H1 (cell line): ENCODE results near the gene ABCC11.

Source experiments
- CEBPB ChIP-seq: IDR thresholded peaks from 2 replicates; pipeline ENCODE4 v1.6.1; 2012; ENCODE audit warnings: low read depth, low read length
- EZH2 ChIP-seq: fragments of 200-600 bp; sonication (generic); IDR thresholded peaks from 2 replicates; pipeline ENCODE4 v1.7.1; 2012; ENCODE audit warnings: low read depth, mild to moderate bottlenecking, moderate library complexity, low read length, inconsistent platforms; ENCODE audit not compliant: severe bottlenecking
- PHF8 ChIP-seq: fragments of 200-600 bp; sonication (generic); conservative IDR thresholded peaks from 2 replicates; pipeline ENCODE4 v1.7.1; 2012; ENCODE audit warnings: low read depth, mild to moderate bottlenecking, inconsistent platforms, low read length, moderate library complexity
- SIN3A ChIP-seq, 2 experiments: IDR thresholded peaks in 1 of 2; conservative IDR thresholded peaks in 1 of 2; 2 replicates each; pipeline ENCODE4 v1.6.1; 2011 to 2012; ENCODE audit warnings: low read length in 2 of 2, improper control_type of control experiment in 1 of 2, low read depth in 1 of 2, mild to moderate bottlenecking in 1 of 2

- TF ChIP-seq PHF8 (no peak), SIN3A (conservative IDR thresholded peaks at IDR 0.05 in 1 of 2, IDR thresholded peaks at IDR 0.05 in 1 of 2; ENCODE audit: low read depth in 1 of 2, low read length in 2 of 2) (no peak), CEBPB (no peak), EZH2 (no peak)
These were observed 21.9 kb downstream of the ABCC11 start for GRCh38 chr16:48225456-48225855.
